HS-5 (cell line): ENCODE results near the gene ADAM33.
A peak's percentile ranks its signal among the peaks of the same experiment; 100 is the strongest.

Source experiments
- DNase-seq: peaks from one replicate; pipeline ENCODE4 v3.0.0-alpha.2; 2012; ENCODE audit warnings: low read depth

Gene ADAM33

DNA sequence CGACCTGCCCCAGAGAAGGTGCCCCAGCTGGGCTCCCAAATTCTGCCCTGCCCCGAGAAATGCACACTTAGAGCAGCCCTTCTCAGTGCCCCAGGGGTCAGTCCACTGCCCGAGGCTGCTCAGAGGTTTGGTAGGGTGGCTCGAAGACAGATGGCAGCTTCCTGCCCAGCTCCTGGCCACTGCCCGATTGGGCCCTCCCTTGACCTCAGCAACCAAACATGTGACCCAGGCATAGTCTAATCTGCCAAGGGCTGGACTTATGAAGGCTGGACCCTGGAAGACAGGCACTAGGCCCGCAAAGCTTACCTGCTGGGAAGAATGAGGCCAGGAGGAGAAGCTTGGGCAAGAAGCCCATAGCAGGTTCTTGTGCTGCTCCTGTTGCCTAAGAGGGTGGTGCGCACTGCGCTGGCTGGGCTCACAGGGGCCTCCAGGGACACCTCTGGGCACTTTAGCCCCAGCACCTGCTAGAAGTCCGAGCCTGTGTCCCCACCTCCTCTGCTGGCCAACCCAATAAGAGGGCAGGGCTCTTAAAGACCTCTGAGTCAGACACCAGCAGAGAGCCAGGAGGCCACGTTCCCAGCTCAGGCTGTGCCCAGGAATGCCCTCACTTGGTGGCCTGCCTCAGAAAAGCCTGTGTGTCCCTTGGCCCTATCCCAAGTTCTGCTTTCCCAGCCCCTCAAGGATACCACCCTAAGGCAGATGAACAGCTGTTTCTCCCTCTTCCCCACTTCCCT, 25.1 kb upstream of the ADAM33 start:
- DNase-seq: no peak

DNA sequence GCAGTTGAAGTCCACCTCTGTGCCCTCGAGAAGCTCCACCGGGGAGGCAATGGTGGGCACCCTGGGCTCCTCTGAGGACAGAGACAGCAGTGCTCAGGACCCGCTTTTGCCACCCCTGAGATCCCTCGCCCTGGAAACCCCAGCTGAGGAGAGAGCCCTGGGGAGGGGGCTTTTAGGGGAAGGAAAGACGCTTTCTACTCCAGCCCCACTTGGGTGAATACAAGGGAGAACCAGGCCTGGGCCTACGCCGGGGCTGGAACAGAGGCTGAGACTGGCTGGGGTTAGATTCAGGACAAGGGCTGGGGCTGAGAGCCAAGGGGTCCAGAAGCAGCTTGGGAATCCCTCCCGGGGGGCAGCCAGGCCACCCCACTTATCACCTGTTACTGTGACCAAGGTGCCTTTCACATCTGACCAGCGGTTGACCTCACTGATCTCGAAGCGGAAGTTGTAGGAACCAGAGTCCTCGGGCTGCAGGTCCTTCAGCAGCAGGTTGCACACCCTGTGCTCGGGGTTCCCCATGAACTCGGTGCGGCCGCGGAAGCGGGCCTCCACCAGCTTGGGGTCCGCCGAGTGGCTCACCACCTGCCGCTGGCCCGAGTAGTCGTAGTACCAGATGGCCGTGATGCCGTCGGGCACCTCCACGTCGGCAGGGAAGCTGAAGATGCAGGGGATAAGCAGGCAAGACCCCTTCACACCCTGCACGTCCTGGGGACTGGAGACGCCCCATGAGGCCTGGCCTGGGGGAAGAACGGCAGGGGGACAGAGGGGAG, 24.3 kb upstream of the ADAM33 start:
- DNase-seq: no peak

- no peak for DNase-seq
Observed at GRCh38 chr20:3705491-3705969, 23.7 kb upstream of the ADAM33 start.

DNA sequence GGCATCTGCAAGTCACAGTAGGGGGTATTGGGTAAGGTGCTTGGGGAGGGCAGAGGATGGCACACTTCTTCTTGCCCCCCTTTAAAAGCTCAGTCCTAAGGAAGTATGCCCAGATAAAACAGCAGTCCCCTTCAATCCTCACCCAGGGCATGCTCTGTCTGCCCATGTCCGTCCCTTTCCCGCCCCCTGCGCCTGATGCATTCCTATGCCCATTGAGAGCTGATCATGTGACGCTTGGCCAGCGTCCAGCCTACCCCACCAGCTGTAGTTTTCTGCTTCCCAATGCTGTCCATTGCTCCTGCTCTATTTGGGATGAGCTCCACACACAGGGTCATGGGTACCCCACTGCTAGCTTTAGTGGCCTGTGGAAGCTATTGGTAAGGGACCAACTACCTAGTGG, 22.3 kb upstream of the ADAM33 start:
- no peak for DNase-seq

DNA sequence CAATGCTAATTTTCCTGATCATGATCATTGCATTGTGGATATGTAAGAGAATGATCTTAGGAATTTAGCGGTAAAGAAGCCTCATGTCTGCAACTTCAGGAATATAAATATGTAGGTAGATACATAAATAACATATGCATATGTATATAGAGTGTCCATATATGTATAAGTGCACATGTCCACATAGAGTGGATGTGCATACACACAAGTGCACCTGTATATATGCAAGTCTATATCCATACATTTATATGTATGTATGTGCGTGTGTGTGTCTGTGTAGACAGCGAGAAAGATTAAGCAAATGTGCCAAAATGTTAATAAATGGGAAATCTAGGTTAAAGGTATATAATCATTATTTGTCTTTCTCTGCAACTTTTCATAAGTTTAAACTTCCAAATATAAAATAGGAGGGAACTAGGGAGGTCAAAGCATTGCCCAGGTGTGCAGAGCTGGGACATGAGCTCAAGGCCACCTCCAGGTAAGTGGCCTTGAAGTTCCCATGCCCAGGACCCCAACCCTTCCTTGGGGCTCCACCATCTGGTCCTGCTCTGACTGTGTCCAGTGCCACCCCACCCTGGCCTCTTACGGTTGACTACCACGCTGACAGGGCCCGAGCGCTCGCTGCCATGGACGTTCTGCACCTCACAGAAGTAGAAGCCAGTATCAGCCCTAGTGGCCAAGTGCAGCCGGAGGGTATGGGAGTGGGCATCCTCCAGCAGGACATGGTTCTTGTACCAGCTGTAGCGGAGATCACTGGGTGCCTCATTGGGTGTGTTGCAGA, 21.0 kb upstream of the ADAM33 start:
- DNase-seq: no peak

DNA sequence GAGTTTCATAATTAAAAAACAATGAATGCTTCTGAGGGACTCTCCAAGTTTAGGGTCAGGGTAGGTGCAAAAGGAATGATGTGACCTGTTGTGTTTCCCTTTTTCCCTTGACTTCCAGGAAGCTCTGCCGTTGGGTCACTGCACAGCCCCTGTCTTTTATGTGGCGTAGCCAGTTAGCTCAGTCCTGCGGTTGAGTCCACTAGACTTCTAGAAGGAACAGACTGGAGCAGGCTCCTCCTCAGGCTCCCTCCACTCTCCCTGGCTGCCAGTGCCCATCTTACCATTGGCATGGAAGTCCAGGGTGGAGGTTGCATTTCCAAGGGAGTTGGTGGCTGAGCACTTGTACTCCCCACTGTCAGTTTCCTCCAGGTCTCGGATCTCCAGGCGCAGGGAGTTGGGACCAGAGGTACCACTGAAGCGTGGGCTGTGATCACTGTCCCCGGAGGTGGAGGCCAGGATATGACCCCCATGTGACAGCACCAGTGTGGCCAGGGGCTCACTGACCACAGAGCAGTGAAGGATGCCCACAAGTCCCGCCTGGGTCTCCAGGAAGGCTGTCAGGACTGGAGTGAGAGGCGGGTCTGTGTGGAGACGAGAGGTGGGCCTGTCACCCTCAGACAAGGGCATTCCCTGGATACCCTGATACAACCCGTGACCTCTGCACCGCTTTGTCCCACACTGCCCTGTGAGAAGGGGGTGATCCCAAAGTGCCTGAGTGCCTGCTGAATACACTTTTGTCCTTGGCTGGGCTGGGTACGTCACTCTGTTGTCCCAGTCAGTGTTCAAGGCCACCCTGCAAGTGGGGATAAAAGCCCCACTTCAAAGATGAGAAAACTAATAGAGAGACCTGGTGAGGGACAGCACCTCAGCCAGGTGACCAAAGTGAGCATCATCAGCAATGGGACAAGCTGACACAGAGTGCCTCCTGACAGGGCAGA, 19.5 kb upstream of the ADAM33 start:
- no peak for DNase-seq

DNA sequence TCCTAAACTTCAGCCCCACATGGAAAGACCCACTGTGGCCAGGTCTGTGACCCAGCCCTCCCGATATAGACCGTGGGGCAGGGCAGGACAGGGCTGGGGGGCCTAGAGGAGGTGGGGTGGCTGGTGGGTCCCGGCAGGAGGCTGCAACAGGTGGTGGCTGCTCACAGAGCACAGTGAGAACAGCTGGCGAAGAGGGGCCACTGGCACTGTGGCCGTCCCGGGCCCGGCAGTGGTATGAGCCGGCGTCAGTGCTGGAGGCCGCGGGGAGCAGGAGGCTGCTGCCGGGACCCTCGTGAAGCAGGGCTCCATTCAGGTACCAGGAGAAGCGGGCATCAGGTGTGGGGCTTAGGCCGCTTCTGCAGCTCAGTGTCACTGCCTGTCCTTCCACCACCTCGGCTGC, 17.2 kb upstream of the ADAM33 start:
- no peak for DNase-seq

DNA sequence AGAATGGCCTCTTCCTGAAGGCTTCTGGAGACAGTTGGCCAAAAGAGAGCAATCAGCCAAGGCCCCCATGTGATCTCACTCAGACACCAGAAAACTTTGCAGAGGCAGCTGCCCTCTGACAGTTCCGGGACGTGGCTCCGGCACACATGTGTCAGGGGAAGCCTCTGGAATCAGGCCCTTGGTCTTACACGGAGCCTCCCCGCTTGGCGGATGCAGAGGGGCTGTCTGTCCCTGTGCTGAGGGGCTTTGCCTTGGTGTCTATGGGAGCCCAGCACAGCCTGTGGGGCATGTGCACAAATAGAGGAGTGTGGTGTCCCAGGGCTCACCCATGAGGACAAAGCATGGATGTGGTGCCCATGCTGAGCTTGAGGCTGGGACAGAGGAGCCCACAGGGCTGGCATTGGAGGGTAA, 16.8 kb upstream of the ADAM33 start:
- DNase-seq: no peak

GRCh38 chr20:3697588-3698305, 15.9 kb upstream of the ADAM33 start:
- DNase-seq: no peak

- no peak for DNase-seq
Observed at GRCh38 chr20:3696745-3697587, 15.2 kb upstream of the ADAM33 start.

GRCh38 chr20:3696200-3696599, 14.4 kb upstream of the ADAM33 start:
- DNase-seq: no peak

- DNase-seq: no peak
Observed at GRCh38 chr20:3694864-3695263, 13.1 kb upstream of the ADAM33 start.

- DNase-seq: no peak
Observed at GRCh38 chr20:3693376-3693775, 11.6 kb upstream of the ADAM33 start.

- no peak for DNase-seq
Observed at GRCh38 chr20:3692706-3693294, 11.0 kb upstream of the ADAM33 start.

DNA sequence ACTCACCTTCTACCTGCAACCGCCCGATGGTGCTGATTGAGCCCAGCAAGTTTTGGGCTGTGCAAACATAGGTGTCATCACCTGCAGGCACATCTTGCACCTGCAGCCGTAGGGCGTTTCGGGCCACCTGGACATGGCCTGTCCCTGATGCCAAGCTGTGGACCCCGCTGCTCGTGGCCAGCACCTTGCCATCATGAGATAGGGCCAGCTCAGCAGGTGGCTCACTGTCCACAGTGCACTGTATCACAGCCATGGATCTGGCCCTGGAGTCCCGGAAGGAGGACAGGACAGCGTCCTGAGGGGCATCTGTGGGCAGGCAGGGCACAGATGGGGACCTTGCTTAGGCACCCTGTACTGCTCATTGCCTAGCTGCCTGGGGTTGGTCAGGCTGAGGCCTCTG, 10.1 kb upstream of the ADAM33 start:
- no peak for DNase-seq

DNA sequence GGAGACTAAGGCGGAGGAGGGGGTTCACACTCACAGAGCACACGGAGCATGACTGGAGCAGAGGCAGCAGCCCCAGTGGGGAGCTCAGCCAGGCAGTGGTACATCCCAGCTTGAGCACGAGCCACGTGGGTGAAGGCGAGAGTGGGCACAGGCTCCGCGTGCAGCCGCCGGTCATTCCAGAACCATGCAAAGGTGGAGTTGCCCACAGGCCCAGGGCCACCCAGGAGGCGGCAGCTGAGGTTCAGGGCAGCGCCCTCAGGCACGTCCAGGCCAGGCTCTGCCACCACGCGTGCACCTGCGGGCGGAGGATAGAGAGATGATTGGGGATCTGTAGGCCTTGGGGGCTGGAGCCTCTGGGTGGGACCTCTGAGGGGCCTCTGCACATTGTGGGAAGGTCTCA, 9.5 kb upstream of the ADAM33 start:
- DNase-seq: no peak

DNA sequence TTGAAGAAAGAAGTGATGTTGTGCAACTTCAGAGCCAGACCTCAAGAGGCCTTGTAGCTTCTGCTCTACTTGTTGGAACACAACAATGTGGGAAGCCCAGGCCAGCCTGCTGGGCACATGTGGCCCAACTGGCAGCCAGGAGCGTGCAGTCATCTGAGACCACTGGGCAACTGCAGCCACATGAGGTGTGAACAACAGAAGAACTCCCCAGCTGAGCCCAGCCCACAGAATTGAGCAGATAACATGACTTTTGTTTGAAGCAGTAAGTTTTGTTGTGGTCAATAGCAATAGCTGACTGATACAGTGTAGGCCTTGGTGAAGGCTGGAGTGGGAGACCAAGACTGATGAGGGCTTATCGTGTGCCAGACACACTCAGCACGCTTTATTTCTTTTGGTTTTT, 8.6 kb upstream of the ADAM33 start:
- DNase-seq: no peak

GRCh38 chr20:3689978-3690377, 8.2 kb upstream of the ADAM33 start:
- DNase-seq: no peak

DNA sequence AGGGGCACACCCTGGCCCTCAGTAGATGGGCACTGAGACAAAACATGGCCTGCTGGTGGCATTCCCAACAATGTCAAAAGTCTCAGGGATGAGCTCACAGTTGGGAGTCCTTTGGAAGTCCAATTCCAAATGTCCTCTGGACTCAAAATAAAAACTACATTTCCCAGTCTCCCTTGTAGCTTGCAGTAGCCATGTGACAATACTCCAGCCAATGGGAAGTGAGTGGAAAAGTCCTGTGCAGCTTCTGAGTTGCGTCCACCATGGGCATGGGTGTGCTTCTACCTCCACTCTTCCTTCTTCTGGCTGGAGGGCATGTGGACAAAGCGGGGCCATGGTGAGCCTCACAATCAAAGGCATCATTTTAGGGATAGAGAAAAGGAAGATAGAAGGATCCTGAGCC, 5.8 kb upstream of the ADAM33 start:
- DNase-seq: no peak

DNA sequence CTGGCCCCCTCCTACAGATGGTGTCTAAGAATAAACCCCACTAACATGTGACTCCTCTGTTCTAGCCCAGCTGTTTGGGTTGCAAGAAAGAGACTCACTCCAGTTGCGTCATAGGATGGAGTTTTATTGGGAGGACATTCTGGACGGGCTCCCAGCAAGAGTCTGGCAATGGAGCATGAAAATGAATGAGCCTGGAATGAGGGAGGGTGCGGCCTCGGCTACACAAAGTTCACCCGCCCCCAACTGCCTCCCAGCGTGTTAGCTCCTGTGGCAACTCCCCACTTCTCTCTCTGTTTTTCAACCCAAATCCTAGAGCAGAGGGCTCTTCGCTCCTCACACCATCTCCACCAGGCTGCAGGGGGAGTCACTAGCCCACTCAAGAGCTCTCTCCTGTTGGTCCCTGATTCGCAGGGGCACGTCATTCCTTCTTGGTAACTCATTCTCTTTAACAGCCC, 5.1 kb upstream of the ADAM33 start:
- peak; percentile 31 for DNase-seq
